Measurements from ENCODE around the gene SPTLC1.

SPTLC1 gene

DNA sequence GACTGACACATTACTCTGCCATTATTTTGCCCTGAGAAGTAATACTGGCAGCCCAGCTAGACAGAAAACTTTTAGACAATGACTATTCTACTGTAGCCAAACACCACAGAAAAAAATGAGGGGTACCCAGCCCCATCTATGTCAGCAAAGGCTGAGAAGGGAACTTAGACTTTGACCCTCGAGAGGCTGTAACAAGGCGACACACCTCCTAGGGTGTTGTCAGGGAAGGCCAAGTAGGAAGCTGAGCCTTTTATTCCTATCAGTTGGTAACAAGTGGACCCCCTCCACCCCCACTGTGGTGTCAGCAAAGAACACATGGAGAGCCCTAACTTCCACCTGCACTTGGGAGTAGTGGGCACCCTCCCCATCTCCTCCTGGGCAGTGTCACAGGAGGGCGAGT is 55.6 kb downstream of the SPTLC1 start:
- H3K27ac ChIP-seq, result no peak overlapping the region
- DNase-seq (ENCODE audit: low spot score), result no peak
- ChIA-PET CTCF (no interaction called here), POLR2A (ENCODE audit: low non-redundant PET) (no interaction called here)
- TF ChIP-seq CTCF (conservative IDR thresholded peaks at IDR 0.05; ENCODE audit: low read depth), result no peak

DNA sequence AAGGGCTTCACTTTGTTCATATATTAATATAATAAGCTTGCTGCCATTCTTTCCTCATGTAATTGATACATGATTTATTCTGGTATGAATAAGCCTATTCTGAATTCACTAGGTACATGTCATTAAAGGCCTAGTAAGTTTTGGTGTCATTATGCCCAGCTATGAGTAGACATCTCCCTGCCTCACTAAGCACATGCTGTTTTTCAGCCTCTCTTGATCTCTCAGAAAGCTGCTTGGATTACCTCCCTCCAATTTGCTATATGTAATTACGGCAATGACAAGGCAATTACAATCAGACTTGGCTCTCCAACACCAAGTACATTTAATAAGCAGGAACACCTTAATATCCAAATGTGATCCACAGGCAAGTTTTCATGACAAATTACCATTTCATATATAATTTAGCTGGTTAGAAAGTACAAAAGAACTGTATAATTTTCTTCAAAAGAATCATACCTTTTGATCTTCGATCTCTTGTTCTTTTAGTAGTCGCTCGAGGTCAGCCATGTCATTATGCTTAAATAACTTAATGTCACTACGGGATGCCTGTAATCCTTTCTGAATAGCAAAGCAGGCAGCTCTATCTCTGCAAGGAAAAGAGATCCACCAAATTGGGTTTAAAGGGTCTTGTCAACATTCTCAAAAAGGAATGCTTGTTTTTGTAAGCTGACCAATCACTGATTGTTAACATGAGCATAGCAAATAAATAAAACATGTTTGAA is 56.3 kb downstream of the SPTLC1 start:
- TF ChIP-seq CTCF (conservative IDR thresholded peaks at IDR 0.05; ENCODE audit: low read depth), result no peak
- H3K27ac ChIP-seq, result no peak overlapping the region
- CTCF ChIA-PET, result no interaction called here
- POLR2A ChIA-PET (ENCODE audit: low non-redundant PET), result interaction anchor here (0.6 kb wide), 1 partner anchor 219 kb away, joined by 3 read pairs; no protein-coding TSS in a partner anchor
- DNase-seq (ENCODE audit: low spot score), result no peak

DNA sequence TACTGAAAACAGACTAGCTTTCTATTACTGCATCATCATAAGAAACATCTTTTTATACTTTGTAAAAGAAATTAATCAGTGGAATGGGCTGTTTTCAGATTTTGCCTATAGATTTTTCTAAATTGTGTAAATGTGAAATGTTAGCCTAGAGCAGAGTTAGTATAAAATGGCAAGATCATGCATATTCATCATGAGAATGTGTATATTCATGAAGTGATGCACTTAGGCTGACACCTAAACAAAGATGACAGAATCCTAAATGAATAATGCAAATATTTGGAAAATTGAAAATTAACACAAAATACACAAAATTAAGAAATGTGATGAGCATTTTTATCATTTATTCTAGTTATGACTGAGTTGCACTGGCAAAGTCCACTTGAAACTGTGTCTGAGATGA is 57.2 kb downstream of the SPTLC1 start:
- CTCF ChIA-PET, result interaction anchor here (0.5 to 0.6 kb wide), 2 partner anchors 473 to 662 kb away, joined by 3 read pairs; no protein-coding TSS in a partner anchor
- TF ChIP-seq CTCF (conservative IDR thresholded peaks at IDR 0.05; ENCODE audit: low read depth), result no peak
- no peak overlapping the region for H3K27ac ChIP-seq
- no peak for DNase-seq (ENCODE audit: low spot score)
- POLR2A ChIA-PET (ENCODE audit: low non-redundant PET), result interaction anchor here (0.6 kb wide), 1 partner anchor 220 kb away, joined by 3 read pairs; no protein-coding TSS in a partner anchor

DNA sequence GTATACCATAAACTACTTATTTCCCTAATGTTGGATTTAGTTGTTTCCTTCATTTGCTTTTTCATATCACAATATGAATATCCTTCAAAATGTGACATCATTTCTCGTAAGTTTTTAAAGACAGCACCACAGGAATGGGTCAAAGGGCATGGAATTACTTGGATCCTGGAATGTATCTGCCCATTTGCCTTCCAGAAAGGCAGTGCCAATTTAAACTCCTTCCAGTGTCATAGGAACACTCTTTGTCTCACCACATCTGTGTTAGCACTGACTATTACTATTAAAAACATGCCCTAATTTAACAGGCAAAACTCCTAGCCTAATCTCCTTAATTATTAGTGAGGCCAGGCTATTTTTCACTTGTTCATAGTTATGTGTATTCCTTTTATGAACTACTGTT is 58.0 kb downstream of the SPTLC1 start:
- no peak for DNase-seq (ENCODE audit: low spot score)
- ChIA-PET CTCF (no interaction called here), POLR2A (ENCODE audit: low non-redundant PET) (no interaction called here)
- TF ChIP-seq CTCF (conservative IDR thresholded peaks at IDR 0.05; ENCODE audit: low read depth), result no peak
- no peak overlapping the region for H3K27ac ChIP-seq

- POLR2A ChIA-PET (ENCODE audit: low non-redundant PET), result no interaction called here
Observed at GRCh38 chr9:92055624-92056023, 59.6 kb downstream of the SPTLC1 start.

DNA sequence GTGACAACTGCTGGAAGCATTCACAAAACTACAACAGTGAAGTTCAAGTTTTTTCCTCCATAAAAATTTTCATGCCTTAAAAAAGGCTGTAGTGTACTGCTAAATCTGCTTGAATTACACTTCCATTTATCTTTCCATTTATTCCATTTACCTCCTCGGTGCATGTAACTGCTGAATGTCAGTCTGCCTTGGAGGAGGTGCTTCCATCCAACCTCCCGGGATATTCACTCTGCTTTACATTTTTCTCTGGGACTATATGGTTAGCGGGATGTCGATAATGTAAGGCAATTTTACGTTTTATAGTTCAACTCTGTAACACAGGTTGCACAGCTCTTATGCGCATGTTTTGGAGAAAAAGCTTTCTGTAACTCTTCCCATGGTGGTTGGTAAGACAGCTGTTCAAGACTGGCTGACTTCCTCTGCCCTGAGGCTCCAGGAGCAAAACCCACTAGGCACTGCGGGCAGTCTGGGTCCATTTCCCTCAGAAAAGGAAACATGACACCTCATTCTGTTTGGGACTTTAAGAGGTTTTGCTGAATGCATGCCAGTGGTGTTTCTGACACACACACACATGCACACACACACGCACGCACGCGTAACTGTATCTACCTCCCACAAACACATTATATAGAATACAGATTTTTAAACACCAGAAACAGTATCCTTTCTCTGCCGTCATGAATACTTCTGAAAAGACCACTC is 66.1 kb downstream of the SPTLC1 start:
- no peak for TF ChIP-seq CTCF (conservative IDR thresholded peaks at IDR 0.05; ENCODE audit: low read depth)
- ChIA-PET POLR2A (ENCODE audit: low non-redundant PET) (no interaction called here), CTCF (no interaction called here)
- H3K27ac ChIP-seq, result no peak overlapping the region
- DNase-seq (ENCODE audit: low spot score), result no peak

More at GRCh38 chr9:92055624-92056023, 59.6 kb downstream of the SPTLC1 start:
- DNase-seq (ENCODE audit: low spot score), result no peak
- no peak for TF ChIP-seq CTCF (conservative IDR thresholded peaks at IDR 0.05; ENCODE audit: low read depth)
- H3K27ac ChIP-seq, result no peak overlapping the region
- CTCF ChIA-PET, result interaction anchor here (0.6 to 0.8 kb wide), 3 partner anchors 26 to 1930 kb away, joined by 3 read pairs; no protein-coding TSS in a partner anchor
